ENCODE measurements around the gene LBX2. TPM values are rescaled to one million over a fixed set of nuclear protein-coding genes. Genes with fewer than 3 reads are reported as not detected.

LBX2 gene
- total and polyA plus RNA-seq, 9 of the 15 experiments (the other 6 are each of a cell fraction or from before 2014, with no cell fraction given) = 0.39 to 6.2 (median 1.8) TPM; not detected in 1

GRCh38 chr2:74514368-74515270 lies 15.2 kb upstream of the LBX2 start, which contains the start of gene TLX2:
Gene TLX2 (plus strand): TSS chr2:74514450. CDS start chr2:74514807, 357 bp downstream.
- H2AFZ ChIP-seq (ENCODE audit: low read depth, low read length) = no peak within 1 kb of the TSS
- H3K79me2 ChIP-seq (ENCODE audit: control insufficient read depth, insufficient read depth, low read length) = no peaks in the 10 kb centered on the region
- H3K27me3 ChIP-seq (ENCODE audit: control insufficient read depth in 2 of 2, insufficient read depth in 2 of 2, low read length in 2 of 2) = no peaks in the 10 kb centered on the region
- H3K9ac ChIP-seq (ENCODE audit: insufficient read depth in 1 of 2, low read depth in 2 of 2, low read length in 2 of 2) = no peak within 1 kb of the TSS
- no peaks in the 10 kb centered on the region for H3K9me3 ChIP-seq (replicated peaks; ENCODE audit: control insufficient read depth, insufficient read depth, low read depth, low read length)
- intact Hi-C loops (cut with micrococcal nuclease) = no loop called here
- H4K20me1 ChIP-seq (replicated peaks; ENCODE audit: control insufficient read depth, insufficient read depth, low read length) = no peaks in the 10 kb centered on the region
- FAIRE-seq (no peak), ATAC-seq (no peak), DNase-seq (ENCODE audit: extremely low read depth in 1 of 4, low spot score in 3 of 4) (no peak)
- ChIA-PET POLR2A (interaction anchor here (0.5 kb wide), 1 partner anchor 49 kb away, joined by 3 read pairs; no protein-coding TSS in a partner anchor), CTCF (ENCODE audit: low intra/inter-chr PET ratio) (no interaction called here)
- in situ Hi-C loops (cut with MboI) = no loop called here
- no peaks in the 10 kb centered on the region for H3K36me3 ChIP-seq (ENCODE audit: control insufficient read depth, insufficient read depth, low read length)
- 88% methylated on average over 44 of the region's 82 CpGs for WGBS (ENCODE audit: insufficient coverage, low coverage, missing lambda C conversion rate)
- no peaks in the 10 kb centered on the region for H3K9me1 ChIP-seq (ENCODE audit: control insufficient read depth, insufficient read depth, low read length)
- no peak for TF ChIP-seq KAT7 (CRISPR knock-in tag; IDR thresholded peaks at IDR 0.05; ENCODE audit: borderline replicate concordance)
- no peak for TF ChIP-seq JUND (IDR thresholded peaks at IDR 0.05; ENCODE audit: borderline replicate concordance, low read depth, low read length)
- TF ChIP-seq JUND (tag; IDR thresholded peaks at IDR 0.05; ENCODE audit: borderline replicate concordance, low read depth, low read length) = no peak
- no peak for TF ChIP-seq SLC30A9 (CRISPR knock-in tag; IDR thresholded peaks at IDR 0.05)
- no peak for TF ChIP-seq MEIS2 (IDR thresholded peaks at IDR 0.05; ENCODE audit: partially characterized antibody)
- TF ChIP-seq GTF2A2 (tag; IDR thresholded peaks at IDR 0.05) = no peak
- H3K4me1 ChIP-seq (replicated peaks in 1 of 2; ENCODE audit: control insufficient read depth in 2 of 2, insufficient read depth in 2 of 2, low read length in 2 of 2) = peaks cover 4 to 26% of the 10 kb centered on the region in 2 experiments; a peak in 4 of 5 replicates
- H3K4me3 ChIP-seq = no peak within 1 kb of the TSS
- no TSS peak for BruUV-seq (replicated peaks)
- H3K27ac ChIP-seq (ENCODE audit: extremely low read depth, low read depth, low read length) = no peak within 1 kb of the TSS
- H3K4me2 ChIP-seq (ENCODE audit: insufficient read depth, low read length) = no peak within 1 kb of the TSS

Data from K562 (cell line).